Measurements from ENCODE around the gene TARBP1.

DNA sequence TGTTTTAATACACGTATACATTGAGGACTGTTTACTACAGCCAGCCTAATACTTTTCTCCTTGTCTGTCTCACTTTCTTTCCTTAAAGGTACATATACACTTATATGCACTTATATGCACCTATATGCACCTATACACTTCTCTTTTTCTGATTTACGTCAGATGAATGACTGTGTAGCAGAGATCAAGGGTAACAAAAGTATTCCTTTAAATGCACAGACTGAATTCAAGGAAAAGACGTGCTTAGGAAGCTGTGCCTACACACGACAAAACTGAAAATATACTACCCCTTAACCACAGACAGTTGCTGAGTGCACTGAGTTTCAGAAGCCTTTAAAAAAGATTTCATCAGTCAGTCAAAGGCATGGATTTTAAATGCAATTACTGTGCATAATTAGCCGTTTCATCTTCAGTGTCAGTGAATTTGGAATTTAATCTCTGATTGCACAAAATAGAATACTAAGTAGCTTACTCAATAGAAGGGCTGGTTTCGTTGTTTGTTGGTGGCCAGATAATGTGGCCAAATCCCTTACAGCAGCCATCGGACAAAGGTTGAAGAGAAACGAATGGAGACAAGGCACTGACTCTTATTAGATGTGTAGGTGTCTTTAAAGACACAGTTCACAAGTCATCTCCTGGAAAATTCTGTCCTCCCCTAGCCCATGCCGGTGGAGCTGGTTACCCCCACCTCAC is 38.3 kb upstream of the TARBP1 start:
- TF ChIP-seq, protein P1, sequence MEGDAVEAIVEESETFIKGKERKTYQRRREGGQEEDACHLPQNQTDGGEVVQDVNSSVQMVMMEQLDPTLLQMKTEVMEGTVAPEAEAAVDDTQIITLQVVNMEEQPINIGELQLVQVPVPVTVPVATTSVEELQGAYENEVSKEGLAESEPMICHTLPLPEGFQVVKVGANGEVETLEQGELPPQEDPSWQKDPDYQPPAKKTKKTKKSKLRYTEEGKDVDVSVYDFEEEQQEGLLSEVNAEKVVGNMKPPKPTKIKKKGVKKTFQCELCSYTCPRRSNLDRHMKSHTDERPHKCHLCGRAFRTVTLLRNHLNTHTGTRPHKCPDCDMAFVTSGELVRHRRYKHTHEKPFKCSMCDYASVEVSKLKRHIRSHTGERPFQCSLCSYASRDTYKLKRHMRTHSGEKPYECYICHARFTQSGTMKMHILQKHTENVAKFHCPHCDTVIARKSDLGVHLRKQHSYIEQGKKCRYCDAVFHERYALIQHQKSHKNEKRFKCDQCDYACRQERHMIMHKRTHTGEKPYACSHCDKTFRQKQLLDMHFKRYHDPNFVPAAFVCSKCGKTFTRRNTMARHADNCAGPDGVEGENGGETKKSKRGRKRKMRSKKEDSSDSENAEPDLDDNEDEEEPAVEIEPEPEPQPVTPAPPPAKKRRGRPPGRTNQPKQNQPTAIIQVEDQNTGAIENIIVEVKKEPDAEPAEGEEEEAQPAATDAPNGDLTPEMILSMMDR (IDR thresholded peaks at IDR 0.05), result no peak
- TF ChIP-seq POLR2A (IDR thresholded peaks at IDR 0.05), result no peak

Data from testis (tissue), 2 donors.